DOHH2 (cell line): ENCODE results near the gene CLEC17A.
"Not testable (repeated sequence)": the region's sequence is repeated elsewhere in the genome, so short reads cannot be mapped to it uniquely, and the experiment has no call there.

Experiments used
- H3F3A ChIP-seq: fragments of 200-600 bp; sonication (generic), shearing (Covaris generic); 2 replicates; pipeline ENCODE4 v1.6.0; 2016; ENCODE audit warnings: antibody characterized with exemption, mild to moderate bottlenecking; ENCODE audit not compliant: control insufficient read depth, insufficient read depth
- H3K27ac ChIP-seq: fragments of 200-600 bp; sonication (generic); 2 replicates; pipeline ENCODE4 v1.5.1; 2014; ENCODE audit warnings: low read depth, mild to moderate bottlenecking, low read length, moderate library complexity
- H3K27me3 ChIP-seq: fragments of 200-600 bp; sonication (generic); 2 replicates; pipeline ENCODE4 v1.6.1; 2014; ENCODE audit warnings: mild to moderate bottlenecking, low read length, mixed read lengths; ENCODE audit not compliant: control insufficient read depth
- H3K36me3 ChIP-seq: fragments of 200-600 bp; sonication (generic); 2 replicates; pipeline ENCODE4 v1.6.1; 2014; ENCODE audit warnings: mild to moderate bottlenecking, low read length, moderate library complexity, mixed read lengths; ENCODE audit not compliant: control insufficient read depth
- H3K4me1 ChIP-seq: fragments of 200-600 bp; sonication (generic); 2 replicates; pipeline ENCODE4 v1.6.1; 2014; ENCODE audit warnings: mild to moderate bottlenecking, low read length, mixed read lengths; ENCODE audit not compliant: control insufficient read depth
- H3K4me2 ChIP-seq: fragments of 200-600 bp; sonication (generic); 2 replicates; pipeline ENCODE4 v1.6.0; 2014; ENCODE audit warnings: mild to moderate bottlenecking, low read length, moderate library complexity
- H3K4me3 ChIP-seq: fragments of 200-600 bp; sonication (generic); 2 replicates; pipeline ENCODE4 v1.5.1; 2014; ENCODE audit warnings: mild to moderate bottlenecking, low read length, mixed read lengths
- H3K79me2 ChIP-seq: fragments of 200-600 bp; sonication (generic); 2 replicates; pipeline ENCODE4 v1.6.1; 2014; ENCODE audit warnings: mild to moderate bottlenecking, low read length, mixed read lengths; ENCODE audit not compliant: control insufficient read depth
- H3K9me2 ChIP-seq: fragments of 200-600 bp; sonication (generic); replicated peaks from 2 replicates; pipeline ENCODE4 v1.6.1; 2014; ENCODE audit warnings: mild to moderate bottlenecking, low read length, mixed read lengths; ENCODE audit not compliant: control insufficient read depth
- H3K9me3 ChIP-seq: fragments of 200-600 bp; sonication (generic); 2 replicates; pipeline ENCODE4 v1.6.1; 2014; ENCODE audit warnings: antibody characterized with exemption, low read length, mixed read lengths; ENCODE audit not compliant: control insufficient read depth, insufficient read depth
- H4K20me1 ChIP-seq: fragments of 200-600 bp; sonication (generic); 2 replicates; pipeline ENCODE4 v1.6.0; 2014; ENCODE audit warnings: low read depth, mild to moderate bottlenecking, antibody characterized with exemption, low read length, moderate library complexity; ENCODE audit not compliant: control insufficient read depth, insufficient read depth
- EZH2phosphoT487 ChIP-seq: fragments of 200-600 bp; sonication (generic); IDR thresholded peaks from 2 replicates; pipeline ENCODE4 v1.6.1; 2017; ENCODE audit warnings: borderline replicate concordance, mild to moderate bottlenecking, antibody characterized with exemption, low read length, moderate library complexity, mixed read lengths
- TF ChIP-seq, protein P1 (sequence below): fragments of 200-600 bp; sonication (generic); IDR thresholded peaks from one replicate; pipeline ENCODE4 v1.5.1; 2014; ENCODE audit warnings: antibody characterized with exemption, mild to moderate bottlenecking, low read depth, low read length; ENCODE audit not compliant: poor library complexity, severe bottlenecking

CLEC17A gene

DNA sequence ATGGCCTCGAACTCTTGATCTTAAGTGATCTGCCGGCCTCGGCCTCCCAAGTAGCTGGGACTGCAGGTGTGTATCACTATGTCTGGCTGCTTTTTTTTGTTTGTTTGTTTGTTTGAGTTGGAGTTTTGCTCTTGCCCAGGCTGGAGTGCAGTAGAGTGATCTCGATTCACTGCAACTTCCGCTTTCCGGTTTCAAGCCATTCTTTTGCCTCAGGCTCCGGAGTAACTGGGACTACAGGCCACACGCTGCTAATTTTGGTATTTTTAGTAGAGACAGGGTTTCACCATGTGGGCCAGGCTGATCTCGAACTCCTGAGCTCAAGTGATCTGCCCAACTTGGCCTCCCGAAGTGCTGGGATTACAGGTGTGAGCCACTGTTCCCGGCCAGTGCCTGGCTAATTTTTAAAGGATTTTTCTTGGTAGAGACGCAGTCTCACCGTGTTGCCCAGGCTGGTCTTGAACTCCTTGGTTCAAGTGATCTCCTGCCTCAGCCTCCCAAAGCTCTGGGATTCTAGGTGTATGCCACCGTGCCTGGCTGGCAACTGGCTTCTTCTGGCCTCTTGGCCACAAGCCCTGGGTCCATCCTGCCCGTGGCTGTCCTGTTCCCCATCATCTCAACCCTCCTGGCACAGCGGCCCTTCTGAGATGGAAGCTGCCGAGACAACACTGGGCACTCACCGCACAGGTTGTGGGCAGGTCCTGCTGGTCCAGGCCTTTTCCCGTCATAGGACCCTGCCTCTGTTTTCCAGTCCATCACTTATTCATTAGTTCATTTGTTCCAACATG lies 42.0 kb upstream of the CLEC17A start:
- Histone ChIP-seq H3K27me3 (no peaks in the 10 kb centered on the region), H3K9me2 (no peaks in the 10 kb centered on the region), H3K4me3 (no peak overlapping the region), H3K4me1 (peaks cover 16% of the 10 kb centered on the region), H3K9me3 (no peaks in the 10 kb centered on the region), H3K79me2 (peaks cover 83% of the 10 kb centered on the region), H3K27ac (no peak overlapping the region), H3F3A (no peaks in the 10 kb centered on the region), H4K20me1 (peaks cover 4% of the 10 kb centered on the region; the same call in 1 of the 2 replicates), H3K36me3 (0 out of 2 replicates have a peak, but pooled peaks cover 2% of the 10 kb centered on the region), H3K4me2 (no peak overlapping the region)
- TF ChIP-seq, protein P1, sequence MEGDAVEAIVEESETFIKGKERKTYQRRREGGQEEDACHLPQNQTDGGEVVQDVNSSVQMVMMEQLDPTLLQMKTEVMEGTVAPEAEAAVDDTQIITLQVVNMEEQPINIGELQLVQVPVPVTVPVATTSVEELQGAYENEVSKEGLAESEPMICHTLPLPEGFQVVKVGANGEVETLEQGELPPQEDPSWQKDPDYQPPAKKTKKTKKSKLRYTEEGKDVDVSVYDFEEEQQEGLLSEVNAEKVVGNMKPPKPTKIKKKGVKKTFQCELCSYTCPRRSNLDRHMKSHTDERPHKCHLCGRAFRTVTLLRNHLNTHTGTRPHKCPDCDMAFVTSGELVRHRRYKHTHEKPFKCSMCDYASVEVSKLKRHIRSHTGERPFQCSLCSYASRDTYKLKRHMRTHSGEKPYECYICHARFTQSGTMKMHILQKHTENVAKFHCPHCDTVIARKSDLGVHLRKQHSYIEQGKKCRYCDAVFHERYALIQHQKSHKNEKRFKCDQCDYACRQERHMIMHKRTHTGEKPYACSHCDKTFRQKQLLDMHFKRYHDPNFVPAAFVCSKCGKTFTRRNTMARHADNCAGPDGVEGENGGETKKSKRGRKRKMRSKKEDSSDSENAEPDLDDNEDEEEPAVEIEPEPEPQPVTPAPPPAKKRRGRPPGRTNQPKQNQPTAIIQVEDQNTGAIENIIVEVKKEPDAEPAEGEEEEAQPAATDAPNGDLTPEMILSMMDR, result no peak
- TF ChIP-seq EZH2phosphoT487, result no peak

DNA sequence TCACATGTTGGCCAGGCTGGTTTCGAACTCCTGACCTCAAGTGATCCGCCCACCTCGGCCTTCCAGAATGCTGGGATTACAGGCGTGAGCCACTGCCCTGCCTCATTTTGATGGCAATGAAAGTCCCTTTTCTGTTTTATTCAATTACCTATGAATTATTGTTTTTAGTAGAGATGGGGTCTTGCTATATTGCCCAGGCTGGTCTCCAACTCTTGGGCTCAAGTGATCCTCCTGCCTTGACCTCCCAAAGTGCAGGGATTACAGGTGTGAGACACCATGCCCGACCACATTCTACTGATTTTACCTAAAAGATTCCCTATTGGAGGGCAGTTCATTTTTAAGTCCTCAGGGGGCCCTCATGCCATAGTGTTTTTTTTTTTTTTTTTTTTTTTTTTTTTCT lies 40.9 kb upstream of the CLEC17A start:
- H3K9me3 ChIP-seq, H3K4me3 ChIP-seq, H3K9me2 ChIP-seq, H3K4me2 ChIP-seq, H3K4me1 ChIP-seq, H3K27ac ChIP-seq, H3K36me3 ChIP-seq, H3F3A ChIP-seq, H3K27me3 ChIP-seq, H4K20me1 ChIP-seq: not testable (repeated sequence)
- peaks cover 82% of the 10 kb centered on the region for H3K79me2 ChIP-seq

GRCh38 chr19:14542711-14543328 lies 40.1 kb upstream of the CLEC17A start:
- Histone ChIP-seq H3K4me1 (peaks cover 6% of the 10 kb centered on the region), H3F3A (no peaks in the 10 kb centered on the region), H3K36me3 (0 out of 2 replicates have a peak, but pooled peaks cover 2% of the 10 kb centered on the region), H3K27me3 (no peaks in the 10 kb centered on the region), H3K9me3 (no peaks in the 10 kb centered on the region), H3K9me2 (no peaks in the 10 kb centered on the region), H4K20me1 (no peaks in the 10 kb centered on the region; the same call in 1 of the 2 replicates), H3K4me3 (no peak overlapping the region), H3K27ac (no peak overlapping the region), H3K4me2 (no peak overlapping the region), H3K79me2 (peaks cover 78% of the 10 kb centered on the region)
- TF ChIP-seq, protein P1, result no peak
- no peak for TF ChIP-seq EZH2phosphoT487

GRCh38 chr19:14544047-14544446 lies 38.8 kb upstream of the CLEC17A start:
- Histone ChIP-seq H3K4me2 (no peak overlapping the region), H3K36me3 (peaks cover 7% of the 10 kb centered on the region; the same call in 1 of the 2 replicates), H3K9me3 (no peaks in the 10 kb centered on the region), H3K9me2 (no peaks in the 10 kb centered on the region), H4K20me1 (no peaks in the 10 kb centered on the region), H3K79me2 (peaks cover 68% of the 10 kb centered on the region), H3K4me1 (peaks cover 6% of the 10 kb centered on the region), H3F3A (no peaks in the 10 kb centered on the region), H3K4me3 (no peak overlapping the region), H3K27ac (no peak overlapping the region), H3K27me3 (no peaks in the 10 kb centered on the region)
- TF ChIP-seq, protein P1, result no peak
- TF ChIP-seq EZH2phosphoT487, result no peak
